Measurements from ENCODE around the gene PANX3. TPM values are rescaled to one million over a fixed set of nuclear protein-coding genes. Genes with fewer than 3 reads are reported as not detected.

Gene PANX3
- total RNA-seq, 2 donors from 2014 or later, result not detected

- Histone ChIP-seq H3K4me3 (no peak overlapping the region), H3K9me3 (no peaks in the 10 kb centered on the region), H3K4me1 (no peaks in the 10 kb centered on the region), H3K27me3 (no peaks in the 10 kb centered on the region), H3K27ac (no peak overlapping the region), H3K36me3 (peaks cover 11% of the 10 kb centered on the region)
- DNase-seq (ENCODE audit: low spot score), result no peak
- no peak for TF ChIP-seq CTCF (IDR thresholded peaks at IDR 0.05)
Observed at GRCh38 chr11:124656774-124657630, 45.8 kb downstream of the PANX3 start.

GRCh38 chr11:124657904-124658303 lies 46.7 kb downstream of the PANX3 start:
- no peaks in the 10 kb centered on the region for H3K27me3 ChIP-seq
- DNase-seq (ENCODE audit: low spot score), result no peak
- peaks cover 11% of the 10 kb centered on the region for H3K36me3 ChIP-seq
- no peak overlapping the region for H3K27ac ChIP-seq
- H3K4me3 ChIP-seq, result no peak overlapping the region
- no peak for TF ChIP-seq CTCF (IDR thresholded peaks at IDR 0.05)
- H3K9me3 ChIP-seq, result no peaks in the 10 kb centered on the region
- H3K4me1 ChIP-seq, result no peaks in the 10 kb centered on the region

GRCh38 chr11:124658501-124658900 lies 47.3 kb downstream of the PANX3 start:
- Histone ChIP-seq H3K36me3 (peaks cover 11% of the 10 kb centered on the region), H3K4me1 (no peaks in the 10 kb centered on the region), H3K9me3 (no peaks in the 10 kb centered on the region), H3K27me3 (no peaks in the 10 kb centered on the region), H3K27ac (no peak overlapping the region), H3K4me3 (no peak overlapping the region)
- TF ChIP-seq CTCF (IDR thresholded peaks at IDR 0.05), result no peak
- no peak for DNase-seq (ENCODE audit: low spot score)

- no peak overlapping the region for H3K4me3 ChIP-seq
- H3K27me3 ChIP-seq, result no peaks in the 10 kb centered on the region
- no peaks in the 10 kb centered on the region for H3K9me3 ChIP-seq
- no peak for TF ChIP-seq CTCF (IDR thresholded peaks at IDR 0.05)
- no peaks in the 10 kb centered on the region for H3K4me1 ChIP-seq
- no peak overlapping the region for H3K27ac ChIP-seq
- DNase-seq (ENCODE audit: low spot score), result no peak
- peaks cover 11% of the 10 kb centered on the region for H3K36me3 ChIP-seq
Observed at GRCh38 chr11:124658986-124659385, 47.8 kb downstream of the PANX3 start.

- Histone ChIP-seq H3K4me1 (no peaks in the 10 kb centered on the region), H3K27ac (no peak overlapping the region), H3K36me3 (peaks cover 19% of the 10 kb centered on the region), H3K4me3 (no peak overlapping the region), H3K9me3 (no peaks in the 10 kb centered on the region), H3K27me3 (no peaks in the 10 kb centered on the region)
- no peak for TF ChIP-seq CTCF (IDR thresholded peaks at IDR 0.05)
- DNase-seq (ENCODE audit: low spot score), result no peak
Observed at GRCh38 chr11:124661553-124661952, 50.3 kb downstream of the PANX3 start.

- H3K27me3 ChIP-seq, result no peaks in the 10 kb centered on the region
- no peak for TF ChIP-seq CTCF (IDR thresholded peaks at IDR 0.05)
- H3K36me3 ChIP-seq, result peaks cover 19% of the 10 kb centered on the region
- H3K4me3 ChIP-seq, result no peak overlapping the region
- no peak for DNase-seq (ENCODE audit: low spot score)
- no peaks in the 10 kb centered on the region for H3K9me3 ChIP-seq
- H3K27ac ChIP-seq, result no peak overlapping the region
- no peaks in the 10 kb centered on the region for H3K4me1 ChIP-seq
Observed at GRCh38 chr11:124662106-124662505, 50.9 kb downstream of the PANX3 start.

All from right atrium auricular region (tissue), 2 donors.